Measurements from ENCODE around the gene LRIT3.

Gene LRIT3
- 0 to 0.21 (median 0) reads per million in 18 experiments for total RNA-seq

DNA sequence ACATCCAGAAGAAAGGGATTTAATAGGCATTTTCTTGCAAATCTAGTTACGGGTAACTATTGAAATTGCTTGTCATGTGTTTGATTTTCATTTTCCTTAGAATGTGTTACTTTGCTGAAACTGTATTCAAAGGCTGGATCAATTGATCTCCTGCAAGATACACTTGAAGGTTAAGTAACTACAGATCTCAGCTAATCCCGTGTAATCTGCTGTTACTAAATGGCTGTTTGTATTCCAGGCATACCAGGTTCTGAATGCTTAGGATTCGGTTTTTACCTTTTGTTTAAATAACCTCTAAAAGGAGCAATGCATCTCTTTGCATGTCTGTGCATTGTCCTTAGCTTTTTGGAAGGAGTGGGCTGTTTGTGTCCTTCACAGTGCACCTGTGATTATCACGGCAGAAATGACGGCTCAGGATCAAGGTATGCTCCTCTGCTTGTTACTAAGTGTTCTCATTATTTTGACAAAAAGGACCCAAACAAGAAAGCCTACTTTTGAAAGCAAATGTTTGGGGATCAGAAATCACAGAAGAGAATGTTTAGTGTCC lies at the start of gene LRIT3:
Gene LRIT3, plus strand, starts transcription at position 212 of the 547 bp plus-strand sequence. Its CDS starts 95 bp downstream, at position 307.
- no peak for DNase-seq

DNA sequence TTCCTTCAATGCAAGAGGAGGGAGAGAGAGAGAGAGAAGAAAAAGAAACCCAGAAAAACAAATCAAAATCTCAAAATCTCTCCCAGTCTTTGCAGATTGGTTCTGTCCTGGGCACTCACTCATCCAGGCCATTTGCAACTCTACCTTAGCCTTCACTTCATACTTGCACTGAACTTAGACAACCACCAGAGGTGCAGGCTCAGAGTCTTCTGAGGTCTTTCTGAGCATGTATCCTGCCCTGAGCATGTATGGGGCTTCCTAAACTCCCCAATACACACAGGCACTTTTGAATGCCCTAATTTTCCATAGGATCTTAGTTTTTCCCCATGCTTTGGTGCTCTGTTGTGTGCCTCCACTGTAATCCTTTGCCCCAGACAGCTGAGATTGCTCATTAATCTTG lies 49.0 kb upstream of the LRIT3 start:
- DNase-seq, result no peak

DNA sequence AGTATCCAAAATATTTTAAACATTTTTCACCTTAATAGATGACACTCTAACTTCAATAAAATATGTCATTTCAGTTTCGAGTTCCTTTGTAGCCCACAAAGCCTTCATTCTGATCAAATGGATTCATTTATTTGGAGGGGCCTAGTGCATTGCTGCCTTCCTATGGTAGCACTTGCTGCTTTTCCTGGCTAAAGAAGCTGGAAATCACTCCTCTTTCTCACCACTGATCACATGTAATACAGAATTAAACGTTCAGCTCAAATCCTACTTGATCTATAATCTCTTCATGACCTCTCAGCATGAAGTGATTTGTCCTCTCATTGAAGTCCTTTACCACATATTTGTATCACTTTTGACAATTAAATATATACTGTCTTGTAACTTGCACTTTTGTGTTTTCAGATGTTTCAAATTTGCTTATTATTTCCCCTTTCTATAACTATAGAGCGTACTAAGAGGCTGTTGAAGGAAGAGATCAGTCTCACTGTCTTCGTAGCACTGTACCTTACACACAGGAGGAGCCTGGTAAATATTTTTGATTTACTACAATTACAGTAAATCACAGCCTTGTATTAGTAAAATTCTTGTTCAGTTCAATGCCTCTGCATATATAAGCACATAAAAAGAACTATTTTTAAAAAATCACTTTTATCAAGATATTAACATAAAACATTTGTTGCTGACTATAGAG lies 46.7 kb upstream of the LRIT3 start:
- no peak for DNase-seq

DNA sequence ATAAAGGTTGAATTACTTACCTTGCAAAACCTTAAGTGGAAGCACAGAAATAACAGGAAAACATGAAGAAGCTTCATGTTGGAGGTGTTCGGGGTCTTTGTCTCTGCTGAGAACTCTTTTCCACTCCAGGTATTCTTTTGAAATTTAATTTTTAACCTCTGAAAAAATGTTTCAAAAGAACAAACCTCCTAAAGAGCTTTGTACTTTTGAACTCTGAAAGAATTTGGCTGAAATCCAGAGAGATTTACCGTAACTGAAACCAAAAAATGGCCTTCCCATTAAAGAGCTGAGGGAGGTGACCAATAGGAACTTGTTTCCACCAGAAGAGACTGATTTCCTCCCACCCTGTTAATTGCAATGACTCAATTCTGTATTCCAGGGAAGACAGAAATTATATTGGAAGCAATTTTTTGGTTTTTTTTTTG lies 46.0 kb upstream of the LRIT3 start, which contains the start of gene CFI:
Gene CFI, minus strand, starts transcription at position 105 of the 425 bp plus-strand sequence. Its CDS starts 28 bp downstream, at position 77.
- no peak for DNase-seq

DNA sequence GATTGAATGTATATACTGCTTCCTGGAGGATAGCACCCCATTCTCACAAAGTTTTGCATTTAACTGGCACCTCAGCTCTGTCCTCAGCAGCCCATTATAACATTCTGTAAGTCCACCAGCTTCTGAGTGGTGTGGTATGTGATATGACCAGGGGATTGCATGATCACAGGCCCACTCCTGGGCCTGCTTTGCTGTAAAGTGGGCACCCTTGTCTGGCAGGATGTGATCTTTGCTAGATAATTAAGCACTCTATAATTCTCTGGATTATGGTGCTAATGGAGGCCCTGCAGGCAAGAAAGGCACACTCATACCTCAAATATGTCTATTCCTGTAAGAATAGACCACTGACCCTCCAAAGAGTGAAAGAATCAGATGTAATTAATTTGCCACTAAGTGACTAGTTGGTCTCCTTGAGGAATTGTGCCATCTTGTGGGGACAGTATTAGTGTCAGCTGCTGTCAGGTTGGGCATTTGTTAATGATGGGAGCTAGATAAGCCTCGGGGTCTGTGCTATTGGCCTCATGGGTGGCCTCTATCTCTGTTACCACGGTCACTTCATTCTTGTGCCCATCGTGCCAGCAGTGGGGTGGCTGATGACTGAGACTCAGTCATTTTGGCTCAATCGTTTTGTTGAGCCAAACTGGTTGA lies 43.9 kb upstream of the LRIT3 start:
- DNase-seq, result peak; percentile 24 to 26

GRCh38 chr4:109809655-109810054 lies 38.3 kb upstream of the LRIT3 start:
- DNase-seq, result no peak

DNA sequence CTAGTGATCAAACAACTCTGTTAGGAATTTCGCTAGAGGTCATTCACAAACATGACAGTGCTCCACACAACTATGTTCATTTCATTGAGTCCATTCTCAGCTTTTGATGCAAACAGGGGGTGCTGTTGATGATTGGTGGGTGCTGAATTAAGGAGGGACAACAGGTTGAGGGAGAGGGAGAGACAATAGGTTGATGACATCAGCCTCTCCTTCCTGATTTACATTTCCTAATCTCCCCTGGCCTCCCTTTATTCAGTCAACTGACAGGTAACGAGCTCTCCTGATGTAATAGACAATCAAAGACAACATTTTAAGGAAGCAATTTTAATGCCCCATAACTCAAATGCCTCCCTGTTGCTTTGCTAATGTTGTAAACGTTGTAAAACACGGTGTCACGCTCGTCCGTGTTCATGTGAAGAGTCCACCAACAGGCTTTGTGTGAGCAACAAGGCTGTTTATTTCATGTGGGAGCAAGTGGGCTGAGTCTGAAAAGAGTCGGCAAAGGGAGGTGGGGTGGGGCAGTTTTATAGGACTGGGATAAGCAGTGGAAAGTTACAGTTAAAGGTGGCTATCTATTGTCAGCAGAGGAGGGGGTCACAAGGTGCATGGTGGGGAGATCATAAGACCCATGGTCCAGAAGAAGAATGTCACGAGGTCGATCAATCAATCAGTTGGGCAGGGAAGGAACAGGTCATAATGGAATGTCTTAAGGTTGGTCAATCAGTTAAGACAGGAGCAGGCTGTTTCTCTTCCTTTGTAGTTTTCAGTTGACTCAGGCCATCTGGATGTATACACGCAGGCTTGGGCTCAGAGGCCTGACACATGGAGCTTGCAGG lies 37.1 kb upstream of the LRIT3 start:
- DNase-seq, result no peak

- DNase-seq, result no peak
Measured at GRCh38 chr4:109811707-109812106, 36.2 kb upstream of the LRIT3 start.

GRCh38 chr4:109815151-109816081 lies 32.5 kb upstream of the LRIT3 start, which contains the start of gene GAR1:
Gene GAR1, plus strand, starts transcription at chr4:109815762. Its CDS starts 403 bp downstream, at chr4:109816165.
- peak; percentile 93 to 96 for DNase-seq

GRCh38 chr4:109816082-109816442 lies 31.8 kb upstream of the LRIT3 start:
- DNase-seq, result no peak

GRCh38 chr4:109816894-109817293 lies 31.0 kb upstream of the LRIT3 start:
- no peak for DNase-seq

DNA sequence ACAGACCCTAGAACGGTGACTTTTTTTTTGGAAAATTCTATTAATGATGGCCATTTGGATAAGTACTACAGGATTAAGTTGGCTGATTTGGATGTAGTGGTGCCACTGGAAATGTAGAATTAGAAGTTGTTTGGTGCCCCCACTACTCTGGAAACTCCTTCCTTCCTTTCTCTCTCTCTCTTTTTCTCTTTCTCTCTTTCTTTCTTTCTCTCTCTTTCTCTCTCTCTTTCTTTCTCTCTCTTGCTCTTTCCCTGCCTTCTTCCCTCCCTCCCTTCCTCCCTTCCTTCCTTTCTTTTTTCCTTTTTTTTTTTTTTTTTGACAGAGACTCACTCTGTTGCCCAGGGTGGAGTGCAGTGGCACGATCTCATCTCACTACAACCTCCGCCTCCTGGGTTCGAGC lies 29.6 kb upstream of the LRIT3 start:
- DNase-seq, result no peak

- DNase-seq, result no peak
Measured at GRCh38 chr4:109820563-109820962, 27.3 kb upstream of the LRIT3 start.

GRCh38 chr4:109821185-109821584 lies 26.7 kb upstream of the LRIT3 start:
- DNase-seq, result no peak

- peak; percentile 6 to 51 for DNase-seq
Measured at GRCh38 chr4:109826719-109827118, 21.2 kb upstream of the LRIT3 start.

- no peak for DNase-seq
Measured at GRCh38 chr4:109827672-109828071, 20.2 kb upstream of the LRIT3 start, which contains the start of gene RRH. Gene RRH, plus strand, starts transcription at chr4:109827972. Its CDS starts 56 bp downstream, at chr4:109828028.

- no peak for DNase-seq
Measured at GRCh38 chr4:109833756-109834155, 14.2 kb upstream of the LRIT3 start.

- DNase-seq, result no peak
Measured at GRCh38 chr4:109836985-109837384, 10.9 kb upstream of the LRIT3 start.

GRCh38 chr4:109846395-109847098 lies 1.4 kb upstream of the LRIT3 start:
- DNase-seq, result no peak

GRCh38 chr4:109848501-109848900 lies 594 bp downstream of the LRIT3 start:
- DNase-seq, result no peak

DNA sequence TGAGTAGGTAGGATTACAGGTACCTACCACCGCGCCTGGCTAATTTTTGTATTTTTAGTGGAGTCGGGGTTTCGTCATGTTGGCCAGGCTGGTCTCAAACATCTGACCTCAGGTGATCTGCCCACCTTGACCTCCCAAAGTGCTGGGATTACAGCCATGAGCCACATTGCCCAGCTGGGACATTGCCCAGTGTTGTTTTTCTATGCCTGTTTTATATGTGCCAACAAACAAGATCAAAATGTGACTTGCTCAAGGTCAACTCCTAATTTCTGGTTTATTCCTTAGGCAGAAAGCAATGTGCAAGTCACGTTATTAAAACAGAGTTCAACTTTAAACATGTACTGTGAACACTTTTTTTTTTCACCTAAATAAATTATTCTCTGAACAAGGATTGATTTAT lies 2.7 kb downstream of the LRIT3 start:
- DNase-seq, result no peak

Data from inflammatory macrophage (primary cell).